ENCODE results near the gene RPL19. TPM values are rescaled to one million over a fixed set of nuclear protein-coding genes. Genes with fewer than 3 reads are reported as not detected.

Gene RPL19
- total RNA-seq, 6 donors from 2014 or later, result 1,356 to 1,902 (median 1,599) TPM

DNA sequence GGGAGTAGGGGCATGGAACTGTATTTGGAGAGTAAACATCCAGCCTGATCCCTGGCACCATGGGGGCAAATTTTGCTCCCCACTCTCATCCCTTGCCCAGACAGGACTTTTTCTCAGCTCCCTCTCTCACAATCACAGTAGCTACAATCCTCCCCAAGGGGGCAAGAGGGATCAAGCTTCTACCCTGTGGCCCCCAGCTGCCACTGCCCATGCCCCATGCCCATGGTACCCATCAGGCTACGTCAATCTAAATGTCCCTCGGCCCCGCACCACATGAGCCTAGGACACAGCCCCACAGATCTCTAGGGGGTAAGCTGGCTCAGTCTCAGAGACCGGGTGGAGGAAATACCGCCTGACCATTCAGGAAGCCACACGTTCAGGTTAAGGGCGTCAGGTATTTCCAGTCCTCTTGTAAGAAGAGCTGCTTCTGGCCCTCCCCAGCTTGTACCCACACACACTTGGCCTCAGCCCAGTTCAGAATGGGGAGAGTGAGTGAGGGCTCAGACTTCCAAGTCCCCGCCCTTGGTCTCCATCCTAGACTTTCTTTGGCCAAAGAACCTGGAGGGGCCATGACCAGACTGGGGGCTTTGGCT lies 4.4 kb upstream of the RPL19 start:
- TF ChIP-seq CTCF (IDR thresholded peaks at IDR 0.05) (no peak), POLR2A (IDR thresholded peaks at IDR 0.05) (peak in 1 of 4 donors; percentile 49), POLR2AphosphoS5 (IDR thresholded peaks at IDR 0.05) (peak in 1 of 2 donors; percentile 58), EP300 (IDR thresholded peaks at IDR 0.05) (peak in 1 of 4 donors; percentile 25)
- H3K4me3 ChIP-seq, result peak overlapping the region in 3 of 4 donors; percentile 58 to 98 (median 88)
- peaks cover 27 to 56% (median 40%) of the 10 kb centered on the region in 4 donors for H3K4me1 ChIP-seq
- H3K27me3 ChIP-seq, result no peaks in the 10 kb centered on the region
- no peaks in the 10 kb centered on the region for H3K9me3 ChIP-seq
- peaks cover 2 to 39% (median 18%) of the 10 kb centered on the region in 4 donors for H3K36me3 ChIP-seq
- peak in 1 of 2 donors; percentile 86 for DNase-seq
- ATAC-seq (ENCODE audit: low FRiP score in 2 of 2), result peak in 1 of 2 donors; percentile 67
- peak overlapping the region; percentile 45 to 98 (median 82) for H3K27ac ChIP-seq
- WGBS, 2 donors, result 55 to 58% methylated on average over 6 to 8 of the region's 8 CpGs

DNA sequence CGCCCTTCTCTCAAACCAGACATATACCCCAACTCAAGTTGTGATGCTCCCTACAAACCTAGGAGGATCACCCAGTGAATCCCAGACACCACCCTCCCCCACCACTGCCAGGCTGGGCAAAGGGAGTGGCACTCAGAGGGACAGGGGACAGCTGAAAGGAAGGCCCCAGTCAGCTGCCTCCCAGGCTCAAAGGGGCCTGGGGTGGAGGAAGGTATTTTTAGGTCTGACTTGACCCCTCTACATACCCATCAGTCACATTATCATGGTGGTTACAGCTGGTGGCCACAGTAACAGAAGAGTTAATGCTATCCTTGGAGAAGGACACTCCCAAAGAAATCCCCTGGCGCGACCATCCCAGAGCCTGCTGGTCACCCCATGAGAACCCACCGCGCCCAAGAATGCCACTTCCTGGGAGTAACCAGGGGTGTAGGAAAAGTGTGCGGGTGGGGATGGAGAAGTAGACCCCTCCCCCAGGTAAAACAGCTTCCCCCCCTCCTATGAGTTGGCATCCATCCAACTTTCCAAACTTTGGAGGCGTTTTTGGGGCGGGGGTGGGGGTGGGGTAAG lies 3.8 kb upstream of the RPL19 start:
- H3K27ac ChIP-seq, result peak overlapping the region; percentile 45 to 98 (median 80)
- ATAC-seq (ENCODE audit: low FRiP score in 2 of 2), result no peak
- peaks cover 33 to 63% (median 47%) of the 10 kb centered on the region in 4 donors for H3K4me1 ChIP-seq
- no peak for DNase-seq
- peak overlapping the region in 3 of 4 donors; percentile 58 to 98 (median 88) for H3K4me3 ChIP-seq
- H3K36me3 ChIP-seq, result peaks cover under 1 to 34% (median 14%) of the 10 kb centered on the region in 4 donors
- H3K9me3 ChIP-seq, result no peaks in the 10 kb centered on the region
- no peak for TF ChIP-seq CTCF (IDR thresholded peaks at IDR 0.05)
- H3K27me3 ChIP-seq, result no peaks in the 10 kb centered on the region
- 33 to 75% methylated on average over 1 to 8 of the region's 8 CpGs for WGBS, 2 donors

DNA sequence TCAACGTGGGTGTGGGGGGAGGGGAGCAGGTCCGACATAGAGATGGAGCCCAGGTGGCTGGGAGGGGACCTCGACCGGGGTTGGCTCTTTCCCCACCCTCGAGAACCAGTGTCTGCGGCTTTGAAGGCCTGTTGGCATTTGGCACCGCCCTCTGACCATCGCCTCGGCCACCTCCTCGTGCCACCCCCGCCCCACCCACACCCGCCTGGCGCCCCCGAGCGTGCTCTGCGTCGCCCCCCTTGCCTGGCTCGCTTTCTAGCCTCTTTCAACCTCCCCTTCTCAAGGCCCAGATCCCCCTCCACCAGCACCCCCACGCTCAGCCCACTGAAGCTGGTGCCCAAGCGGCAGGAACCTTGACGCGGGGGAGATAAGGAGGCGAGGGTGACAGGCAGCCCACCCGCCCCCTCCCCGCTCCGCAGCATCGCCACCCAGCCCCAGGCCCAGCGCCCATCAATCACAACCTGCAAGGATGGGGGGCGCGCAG lies 3.2 kb upstream of the RPL19 start:
- H3K9me3 ChIP-seq, result no peaks in the 10 kb centered on the region
- peaks cover 6 to 34% (median 14%) of the 10 kb centered on the region in 4 donors for H3K36me3 ChIP-seq
- peak; percentile 85 to 89 for DNase-seq
- peak in 1 of 2 donors; percentile 58 for ATAC-seq (ENCODE audit: low FRiP score in 2 of 2)
- peak overlapping the region; percentile 70 to 98 (median 85) for H3K27ac ChIP-seq
- no peaks in the 10 kb centered on the region for H3K27me3 ChIP-seq
- 0% methylated on average over 25 of the region's 30 CpGs; no CpG with 5 or more reads in 1 of the 2 donors for WGBS, 2 donors
- peaks cover 38 to 68% (median 52%) of the 10 kb centered on the region in 4 donors for H3K4me1 ChIP-seq
- H3K4me3 ChIP-seq, result peak overlapping the region; percentile 58 to 98 (median 79)
- TF ChIP-seq CTCF (IDR thresholded peaks at IDR 0.05) (no peak), EP300 (IDR thresholded peaks at IDR 0.05) (no peak), POLR2AphosphoS5 (IDR thresholded peaks at IDR 0.05) (no peak), POLR2A (IDR thresholded peaks at IDR 0.05) (no peak)

- Histone ChIP-seq H3K27ac (peak within 1 kb of the TSS; percentile 70 to 98 (median 85)), H3K36me3 (peaks cover 13 to 34% (median 17%) of the 10 kb centered on the region in 4 donors), H3K4me1 (peaks cover 45 to 74% (median 56%) of the 10 kb centered on the region in 4 donors), H3K9me3 (no peaks in the 10 kb centered on the region), H3K4me3 (peak within 1 kb of the TSS; percentile 58 to 98 (median 79)), H3K27me3 (no peaks in the 10 kb centered on the region)
- no peak for TF ChIP-seq EP300 (IDR thresholded peaks at IDR 0.05)
- no peak for TF ChIP-seq CTCF (IDR thresholded peaks at IDR 0.05)
- peak in 2 of 4 donors; percentile 43 to 81 for TF ChIP-seq POLR2A (IDR thresholded peaks at IDR 0.05)
- peak; percentile 15 to 82 for TF ChIP-seq POLR2AphosphoS5 (IDR thresholded peaks at IDR 0.05)
- DNase-seq (peak; percentile 86 to 92), ATAC-seq (ENCODE audit: low FRiP score in 2 of 2) (peak; percentile 53 to 84)
- WGBS, 2 donors, result 2 to 3% methylated on average over 11 to 25 of the region's 55 CpGs
These were observed 2.5 kb upstream of the RPL19 start, which contains the start of gene CACNB1 for GRCh38 chr17:39197380-39198185. Gene CACNB1 (minus strand): TSS chr17:39197669. CDS start chr17:39197495, 174 bp downstream.
